GM18508 (cell line): ENCODE measurements around the gene SDC1.

Source experiments
- ATAC-seq: cut with Tn5 transposase; IDR thresholded peaks from one replicate; pipeline ENCODE4 v1.9.1; 2021; ENCODE audit warnings: moderate number of reproducible peaks; ENCODE audit not compliant: insufficient read depth, unreplicated experiment

The SDC1 gene

GRCh38 chr2:20156076-20156759 is 68.7 kb downstream of the SDC1 start:
- no peak for ATAC-seq

- ATAC-seq, result no peak
Measured at GRCh38 chr2:20153131-20153851, 71.6 kb downstream of the SDC1 start.

GRCh38 chr2:20150806-20151571 is 73.9 kb downstream of the SDC1 start:
- no peak for ATAC-seq
